Measurements from ENCODE around the gene MRPL2.
A peak's percentile ranks its signal among the peaks of the same experiment; 100 is the strongest.
"Not testable (repeated sequence)": the region's sequence is repeated elsewhere in the genome, so short reads cannot be mapped to it uniquely, and the experiment has no call there.

Gene MRPL2

DNA sequence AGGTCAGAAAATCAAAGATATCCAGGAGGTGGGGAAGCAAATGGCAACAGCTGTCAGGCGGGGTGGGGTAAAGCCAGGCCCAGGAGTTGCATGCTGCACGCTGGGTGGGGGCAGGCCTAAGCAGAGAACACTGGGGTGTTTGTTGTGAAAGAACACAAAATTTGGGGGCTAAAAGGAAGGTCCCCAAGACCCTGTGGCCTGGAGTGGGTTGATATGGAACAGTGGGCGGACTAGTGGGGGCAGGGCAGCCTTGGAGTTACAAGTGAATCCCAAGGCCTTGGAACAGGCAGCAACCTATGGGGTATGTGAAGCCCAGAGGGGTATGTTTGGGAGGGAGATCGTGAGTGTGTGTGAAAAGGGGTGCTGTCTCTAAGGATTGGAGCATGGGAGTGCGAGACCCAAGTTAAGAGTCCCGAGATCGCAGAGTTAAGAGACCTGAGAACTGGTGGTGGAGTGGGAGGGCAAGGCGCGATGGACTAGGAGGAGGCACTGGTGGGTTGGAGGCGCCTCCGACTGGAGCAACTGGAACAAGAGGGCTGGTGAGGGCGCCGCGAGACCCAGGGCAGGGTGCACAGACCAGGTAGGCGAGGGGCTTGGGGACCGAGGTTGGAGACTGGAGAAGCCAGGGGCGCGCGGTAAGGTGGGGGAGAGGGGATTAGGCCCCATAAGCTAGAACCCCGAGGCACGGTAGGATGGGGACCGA, 6.2 kb downstream of the MRPL2 start:
- no peak for DNase-seq (ENCODE audit: low read depth)

GRCh38 chr6:43052225-43052841, 6.9 kb downstream of the MRPL2 start:
- no peak for DNase-seq (ENCODE audit: low read depth)

GRCh38 chr6:43050981-43051380, 8.3 kb downstream of the MRPL2 start:
- DNase-seq (ENCODE audit: low read depth) = no peak

DNA sequence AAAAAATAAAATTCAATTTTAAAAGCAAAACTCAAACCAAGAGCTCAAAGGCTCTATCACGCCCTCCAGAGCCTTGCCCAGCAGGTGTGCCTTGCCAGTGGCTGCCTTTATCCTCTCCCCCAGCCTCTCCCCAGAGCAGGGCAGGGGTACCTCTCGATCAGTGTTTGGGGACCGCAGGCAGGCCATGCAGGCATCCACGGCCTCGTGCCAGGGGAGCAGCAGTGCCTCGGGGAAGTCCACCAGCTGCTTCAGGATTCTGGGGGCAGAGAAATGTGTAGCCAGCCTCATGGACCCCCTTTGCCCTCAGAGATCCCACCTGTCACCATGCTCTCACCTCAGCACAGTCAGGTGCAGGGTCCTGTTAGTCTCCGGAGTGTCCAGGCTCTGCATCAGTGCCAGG, 11.2 kb downstream of the MRPL2 start:
- no peak for DNase-seq (ENCODE audit: low read depth)

GRCh38 chr6:43045371-43045930, 13.8 kb downstream of the MRPL2 start:
- no peak for DNase-seq (ENCODE audit: low read depth)

GRCh38 chr6:43043310-43043709, 15.9 kb downstream of the MRPL2 start:
- no peak for DNase-seq (ENCODE audit: low read depth)

DNA sequence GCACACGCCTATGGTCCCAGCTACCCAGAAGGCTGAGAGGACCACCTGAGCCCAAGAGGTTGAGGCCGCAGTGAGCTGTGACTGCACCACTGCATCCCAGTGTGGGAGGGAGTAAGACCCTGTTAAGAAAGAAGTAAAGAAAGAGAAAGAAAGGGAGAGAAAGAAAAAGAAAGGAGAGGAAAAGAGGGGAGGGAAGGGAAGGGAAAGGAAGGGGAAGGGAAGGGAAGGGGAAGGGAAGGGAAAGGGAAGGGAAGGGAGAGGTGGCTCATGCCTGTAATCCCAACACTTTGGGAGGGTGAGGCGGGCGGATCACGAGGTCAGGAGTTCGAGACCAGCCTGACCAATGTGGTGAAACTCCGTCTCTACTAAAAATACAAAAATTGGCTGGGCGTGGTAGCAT, 17.8 kb downstream of the MRPL2 start:
- not testable (repeated sequence) for DNase-seq (ENCODE audit: low read depth)

DNA sequence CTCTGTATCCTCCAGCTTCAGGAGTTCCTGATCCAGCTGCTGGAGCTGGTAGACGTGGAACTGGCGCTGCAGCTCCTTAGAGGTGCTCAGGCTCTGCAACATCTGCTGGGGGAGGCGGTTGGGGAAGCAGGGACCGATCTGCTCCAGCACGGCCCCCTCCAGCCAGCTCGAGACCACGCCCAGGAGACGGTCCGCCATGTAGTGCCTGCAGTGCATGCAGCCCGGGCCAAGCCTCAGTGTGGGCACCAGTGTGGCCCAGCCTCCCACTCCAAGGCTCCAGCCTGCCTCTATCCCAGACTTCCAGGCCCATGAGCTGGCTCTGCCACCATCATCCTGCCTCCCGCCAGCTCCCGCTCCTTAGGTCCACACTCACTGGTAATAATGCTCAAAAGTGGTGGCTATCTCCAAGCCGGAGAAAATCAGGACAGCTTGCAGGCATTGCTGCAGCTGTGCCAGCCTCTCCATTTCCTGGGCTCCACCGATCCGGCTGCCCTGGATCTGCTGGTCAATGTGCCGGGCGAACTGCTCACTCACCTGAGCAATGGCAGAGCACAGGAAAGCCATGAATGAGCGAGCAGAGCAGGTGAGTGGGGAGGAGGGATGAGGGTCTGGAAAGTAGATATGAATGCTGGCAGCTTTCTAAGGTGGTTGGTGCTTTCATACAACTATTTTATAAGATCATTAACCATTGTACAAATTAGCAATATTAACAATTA, 18.5 kb downstream of the MRPL2 start:
- DNase-seq (ENCODE audit: low read depth) = no peak

DNA sequence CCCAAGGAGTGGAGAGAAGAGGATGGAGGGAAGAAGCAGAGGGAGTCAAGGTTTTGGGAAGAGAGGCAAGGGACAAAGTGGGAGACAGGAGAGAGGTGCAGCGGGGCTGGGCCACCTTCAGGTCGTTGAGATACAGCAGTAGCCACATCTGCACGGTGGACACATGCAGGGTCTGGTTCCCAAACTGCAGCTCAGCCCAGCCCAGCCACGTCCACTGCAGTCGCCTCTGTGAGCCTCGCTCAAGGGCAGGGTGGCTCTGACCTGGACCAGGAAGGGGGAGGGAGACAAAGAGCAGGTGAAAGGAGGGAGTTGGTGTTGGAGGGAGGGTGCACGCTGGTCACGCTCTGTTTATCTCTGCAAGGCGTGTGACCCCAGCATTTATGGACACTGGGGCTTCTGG, 20.5 kb downstream of the MRPL2 start:
- no peak for DNase-seq (ENCODE audit: low read depth)

GRCh38 chr6:43037706-43038105, 21.5 kb downstream of the MRPL2 start:
- no peak for DNase-seq (ENCODE audit: low read depth)

DNA sequence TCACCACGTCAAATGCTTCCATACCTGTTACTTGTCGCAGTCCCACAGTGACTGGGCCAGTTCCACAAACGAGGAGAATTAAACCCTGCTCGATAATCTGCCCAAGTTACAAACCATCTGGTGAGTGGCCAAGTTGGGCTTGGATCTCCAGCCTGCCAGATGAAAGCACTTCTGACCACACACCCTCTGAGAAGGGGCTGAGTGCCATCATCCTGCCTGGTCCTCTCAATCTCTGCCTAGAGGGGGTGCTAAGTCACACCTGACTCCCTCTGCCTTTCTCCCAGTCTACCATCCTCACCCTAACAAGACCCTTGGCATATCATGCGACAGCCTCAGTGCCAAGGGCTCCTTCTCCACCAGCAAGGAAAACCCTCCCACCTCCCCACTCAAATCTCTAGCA, 22.0 kb downstream of the MRPL2 start:
- no peak for DNase-seq (ENCODE audit: low read depth)

- DNase-seq (ENCODE audit: low read depth) = no peak
Measured at GRCh38 chr6:43036712-43037111, 22.5 kb downstream of the MRPL2 start.

GRCh38 chr6:43035495-43036194, 23.6 kb downstream of the MRPL2 start:
- no peak for DNase-seq (ENCODE audit: low read depth)

DNA sequence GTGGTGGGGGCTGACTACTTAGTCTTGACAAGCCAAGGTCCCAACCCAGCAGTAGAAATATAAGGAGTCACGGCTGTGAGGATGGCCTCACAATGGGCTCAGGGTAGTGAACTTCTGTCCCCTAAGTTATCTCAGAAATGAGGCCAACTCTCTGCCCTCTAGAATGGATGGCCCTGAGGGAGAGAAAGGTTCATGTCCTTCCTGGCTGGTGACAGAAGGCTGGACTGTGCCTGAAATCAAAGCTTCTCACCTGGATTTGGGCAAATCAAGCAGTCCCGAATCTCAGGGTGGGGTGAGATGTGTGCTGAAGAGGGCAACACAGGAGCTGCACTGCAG, 25.1 kb downstream of the MRPL2 start:
- DNase-seq (ENCODE audit: low read depth) = no peak

DNA sequence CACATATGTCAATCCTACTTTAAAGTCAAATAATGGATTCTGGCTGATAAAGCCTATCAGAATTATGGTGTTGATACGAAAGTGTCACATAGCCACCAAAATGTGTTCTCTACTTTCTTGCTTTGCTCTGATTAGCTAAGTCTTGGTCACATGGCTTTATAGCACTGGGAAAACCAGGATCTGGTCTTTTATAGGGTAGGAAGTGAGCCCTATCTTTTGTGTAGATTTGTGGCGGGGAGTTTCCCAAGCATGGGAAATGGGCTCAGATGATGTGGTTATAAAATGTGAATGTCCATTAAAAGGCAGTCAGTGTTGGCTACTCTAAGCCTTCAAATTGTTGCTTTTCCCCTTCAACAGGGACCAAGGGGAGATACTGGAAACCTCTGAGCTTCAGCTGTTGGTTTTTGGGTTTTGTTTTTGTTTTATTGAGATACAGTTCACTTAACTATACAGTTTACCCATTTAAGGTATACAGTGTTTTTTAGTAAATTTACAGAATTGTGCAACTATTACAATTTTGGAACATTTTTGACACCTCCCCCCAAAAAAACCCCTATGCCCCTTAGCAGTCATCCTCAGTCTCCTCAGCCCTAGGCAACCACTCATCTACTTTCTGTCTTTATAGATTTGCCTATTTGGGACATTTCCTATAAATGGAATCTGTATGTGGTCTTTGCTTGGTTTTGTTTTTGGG, 25.6 kb downstream of the MRPL2 start:
- no peak for DNase-seq (ENCODE audit: low read depth)

GRCh38 chr6:43032326-43032725, 26.9 kb downstream of the MRPL2 start:
- no peak for DNase-seq (ENCODE audit: low read depth)

DNA sequence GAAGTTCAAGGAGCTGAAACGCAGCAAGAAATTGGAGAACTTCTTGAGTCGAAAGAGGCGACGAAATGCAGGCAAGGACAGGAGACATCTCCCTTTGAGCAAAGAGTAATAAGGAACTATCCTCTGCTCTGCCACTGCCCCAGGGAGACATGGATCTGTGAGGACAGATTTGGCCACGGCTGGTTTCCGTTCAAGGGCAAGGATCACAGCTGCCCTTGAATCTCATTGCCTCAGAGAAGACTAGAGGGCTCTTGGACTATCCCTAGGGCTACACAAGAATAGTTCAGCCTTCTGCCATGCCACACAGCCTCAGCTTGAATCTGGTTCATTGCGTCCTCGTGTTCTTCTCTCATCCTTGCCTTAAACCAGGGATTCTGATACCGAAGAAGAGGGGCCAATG, 30.1 kb downstream of the MRPL2 start:
- DNase-seq (ENCODE audit: low read depth) = no peak

GRCh38 chr6:43026365-43026764, 32.9 kb downstream of the MRPL2 start:
- DNase-seq (ENCODE audit: low read depth) = no peak

DNA sequence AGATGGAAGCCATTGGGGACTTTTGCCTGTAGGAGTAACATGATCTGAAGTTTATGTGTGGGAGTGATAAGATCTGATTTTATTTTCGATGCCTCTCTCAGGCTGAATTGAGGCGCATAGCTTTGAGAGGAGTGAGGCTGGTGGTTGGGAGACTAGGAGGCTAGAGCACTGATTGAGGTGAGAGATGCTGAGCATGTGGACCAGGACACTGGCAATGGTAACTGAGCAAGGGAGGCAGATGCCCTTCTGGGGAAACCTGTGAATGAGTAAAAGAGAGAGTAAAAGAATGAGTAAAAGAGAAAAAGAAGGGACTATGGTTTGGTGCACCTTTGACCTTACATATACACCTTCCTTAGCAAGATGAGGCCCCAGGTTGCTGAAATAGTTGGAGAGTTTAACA, 34.8 kb downstream of the MRPL2 start:
- no peak for DNase-seq (ENCODE audit: low read depth)

DNA sequence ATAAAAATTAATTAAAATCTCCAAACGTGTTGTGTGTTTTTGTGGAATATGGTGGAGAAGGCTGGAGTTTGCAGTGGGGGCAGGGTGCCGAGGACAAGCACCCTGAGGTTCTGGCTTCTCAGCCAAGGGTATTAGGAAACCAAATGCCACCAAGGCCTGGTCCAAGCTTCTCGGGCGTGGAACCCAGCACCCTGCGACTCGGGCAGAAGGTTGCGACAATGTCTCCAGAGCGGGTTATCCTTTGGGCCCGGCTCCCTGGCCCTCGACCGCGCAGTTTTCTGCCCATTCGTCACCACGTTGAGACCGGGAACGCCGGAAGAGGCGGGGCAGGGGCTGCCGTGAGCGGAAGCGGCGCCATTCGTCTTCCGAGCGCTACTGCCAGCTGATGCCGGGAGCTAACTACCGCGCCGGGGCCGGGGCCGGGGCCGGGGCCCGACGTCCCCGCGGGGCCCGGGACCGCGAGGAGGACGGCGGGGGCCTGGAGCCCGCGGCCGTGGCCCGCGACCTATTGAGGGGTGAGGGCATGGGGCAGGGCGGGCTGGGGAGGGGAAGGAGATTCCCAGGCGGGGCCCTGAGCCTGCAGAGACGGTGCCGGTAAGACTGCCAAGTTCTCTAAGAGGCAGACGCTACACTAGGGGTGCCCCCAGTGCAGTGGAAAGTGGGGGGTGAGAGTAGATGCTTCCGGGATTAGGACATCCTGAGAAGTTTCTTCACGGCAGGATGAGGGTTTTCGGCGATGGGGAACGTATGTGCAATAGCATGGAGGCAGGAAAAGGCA, 37.8 kb downstream of the MRPL2 start, which contains the start of gene RRP36:
TSS of gene RRP36 (plus strand) at position 354 of the 778 bp plus-strand sequence. CDS start at position 386, 32 bp downstream.
- DNase-seq (ENCODE audit: low read depth) = peak; percentile 76

DNA sequence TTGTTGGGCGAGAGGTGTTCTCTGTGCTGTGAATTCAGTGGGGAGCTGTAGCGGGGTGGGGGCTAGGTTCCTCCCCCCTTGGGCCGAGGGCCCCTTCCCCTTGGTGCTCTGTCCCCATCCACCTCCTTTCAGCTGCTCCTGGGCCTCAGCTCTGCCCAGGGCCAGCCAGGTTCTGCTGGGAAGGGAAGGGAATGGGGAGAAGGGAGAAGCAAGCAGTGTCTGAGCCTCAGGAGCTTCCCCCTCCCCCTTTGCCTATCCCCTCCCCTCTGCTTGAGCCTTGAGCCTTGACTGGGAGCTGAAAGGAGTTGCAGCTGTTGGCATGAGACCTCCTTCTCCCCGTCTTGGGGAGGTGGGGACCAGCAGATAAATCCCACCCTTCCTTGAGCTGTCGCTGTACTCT, 38.4 kb downstream of the MRPL2 start:
- DNase-seq (ENCODE audit: low read depth) = no peak

Data from activated T-cell treated with anti-CD3 and anti-CD28 coated beads for 24 hours (primary cell).